GM23248 (cell line): ENCODE results near the gene SIGLEC12.

Experiments used
- EZH2 ChIP-seq: fragments of 200-600 bp; sonication (generic); IDR thresholded peaks from 2 replicates; pipeline ENCODE4 v1.6.1; 2018; ENCODE audit warnings: antibody characterized with exemption, mild to moderate bottlenecking; ENCODE audit not compliant: insufficient read depth, poor library complexity, severe bottlenecking
- EZH2phosphoT487 ChIP-seq: fragments of 200-600 bp; sonication (generic); IDR thresholded peaks from 2 replicates; pipeline ENCODE4 v1.6.1; 2018; ENCODE audit warnings: antibody characterized with exemption, moderate library complexity, mild to moderate bottlenecking, low read depth; ENCODE audit not compliant: insufficient read depth

GRCh38 chr19:51457351-51458013 lies 44.1 kb downstream of the SIGLEC12 start:
- TF ChIP-seq EZH2 (no peak), EZH2phosphoT487 (no peak)
